Liver (tissue), 9 donors: ENCODE results near the gene ELL. TPM values are rescaled to one million over a fixed set of nuclear protein-coding genes. Genes with fewer than 3 reads are reported as not detected.

ENCODE experiments used
- DNase-seq: peaks from one replicate; pipeline ENCODE4 v3.0.0-alpha.2; 2017; ENCODE audit warnings: low spot score
- H3K27ac ChIP-seq, 2 donors: one replicate each; pipeline ENCODE4 v1.7.0; 2013; ENCODE audit warnings: inconsistent platforms in 2 of 2, low read length in 2 of 2, control low read depth in 1 of 2, low read depth in 1 of 2, mild to moderate bottlenecking in 1 of 2
- H3K27me3 ChIP-seq, 4 donors: one replicate each; pipeline versions ENCODE4 v1.6.1 to v1.7.0; 2013; ENCODE audit warnings: low read length in 3 of 4, inconsistent platforms in 1 of 4, mild to moderate bottlenecking in 1 of 4, moderate library complexity in 1 of 4; ENCODE audit not compliant: control insufficient read depth in 4 of 4, insufficient read depth in 4 of 4
- H3K36me3 ChIP-seq, 4 donors: one replicate each; pipeline versions ENCODE4 v1.6.1 to v1.7.0; 2013; ENCODE audit warnings: low read length in 3 of 4, mild to moderate bottlenecking in 3 of 4, low read depth in 1 of 4, moderate library complexity in 1 of 4; ENCODE audit not compliant: control insufficient read depth in 4 of 4, insufficient read depth in 3 of 4
- H3K4me1 ChIP-seq, 4 donors: one replicate each; pipeline versions ENCODE4 v1.6.1 to v1.7.0; 2013; ENCODE audit warnings: low read length in 3 of 4, mild to moderate bottlenecking in 3 of 4, moderate library complexity in 1 of 4; ENCODE audit not compliant: control insufficient read depth in 4 of 4, insufficient read depth in 4 of 4
- H3K4me3 ChIP-seq, 3 donors: one replicate each; pipeline versions ENCODE4 v1.6.1 to v1.7.0; 2013; ENCODE audit warnings: low read length in 3 of 3, control low read depth in 1 of 3, low read depth in 1 of 3, mild to moderate bottlenecking in 1 of 3
- H3K9ac ChIP-seq, 2 donors: one replicate each; pipeline ENCODE4 v1.7.0; 2013; ENCODE audit warnings: low read length in 2 of 2, mild to moderate bottlenecking in 2 of 2, moderate library complexity in 2 of 2, control low read depth in 1 of 2, low read depth in 1 of 2
- H3K9me3 ChIP-seq, 4 donors: one replicate each; pipeline versions ENCODE4 v1.6.1 to v1.7.0; 2013; ENCODE audit warnings: low read length in 3 of 4; ENCODE audit not compliant: control insufficient read depth in 4 of 4
- EGR1 ChIP-seq, 2 donors: IDR thresholded peaks; 2 replicates each; pipeline ENCODE4 v1.6.1; 2016 to 2018; ENCODE audit warnings: antibody characterized with exemption in 2 of 2, low read depth in 2 of 2
- GABPA ChIP-seq, 2 donors: IDR thresholded peaks in 1 of 2; conservative IDR thresholded peaks in 1 of 2; 2 replicates each; pipeline ENCODE4 v1.6.1; 2016; ENCODE audit warnings: antibody characterized with exemption in 2 of 2, mild to moderate bottlenecking in 1 of 2, moderate library complexity in 1 of 2
- HNF4A ChIP-seq, 2 donors: conservative IDR thresholded peaks; 2 replicates each; pipeline ENCODE4 v1.6.1; 2016; ENCODE audit warnings: antibody characterized with exemption in 2 of 2, mild to moderate bottlenecking in 2 of 2
- HNF4G ChIP-seq: IDR thresholded peaks from 2 replicates; pipeline ENCODE4 v1.6.1; 2016; ENCODE audit warnings: antibody characterized with exemption
- JUND ChIP-seq, 2 donors: IDR thresholded peaks; 2 replicates each; pipeline ENCODE4 v1.6.1; 2016; ENCODE audit warnings: antibody characterized with exemption in 2 of 2
- MAX ChIP-seq: IDR thresholded peaks from 2 replicates; pipeline ENCODE4 v1.6.1; 2016; ENCODE audit warnings: antibody characterized with exemption
- NR2F2 ChIP-seq: IDR thresholded peaks from 2 replicates; pipeline ENCODE4 v1.6.1; 2016; ENCODE audit warnings: antibody characterized with exemption
- RAD21 ChIP-seq, 2 donors: IDR thresholded peaks; 2 replicates each; pipeline ENCODE4 v1.6.1; 2016; ENCODE audit warnings: antibody characterized with exemption in 2 of 2, mild to moderate bottlenecking in 2 of 2
- REST ChIP-seq: IDR thresholded peaks from 2 replicates; pipeline ENCODE4 v1.6.1; 2016; ENCODE audit warnings: antibody characterized with exemption, mild to moderate bottlenecking
- RXRA ChIP-seq, 2 donors: IDR thresholded peaks; 2 replicates each; pipeline ENCODE4 v1.6.1; 2017 to 2018; ENCODE audit warnings: antibody characterized with exemption in 2 of 2, mild to moderate bottlenecking in 1 of 2
- SP1 ChIP-seq: IDR thresholded peaks from 2 replicates; pipeline ENCODE4 v1.6.1; 2018; ENCODE audit warnings: antibody characterized with exemption, mild to moderate bottlenecking
- TAF1 ChIP-seq: conservative IDR thresholded peaks from 2 replicates; pipeline ENCODE4 v1.6.1; 2016; ENCODE audit warnings: antibody characterized with exemption, mild to moderate bottlenecking
- YY1 ChIP-seq: IDR thresholded peaks from 2 replicates; pipeline ENCODE4 v1.6.1; 2016; ENCODE audit warnings: antibody characterized with exemption, mild to moderate bottlenecking
- ZBTB33 ChIP-seq: IDR thresholded peaks from 2 replicates; pipeline ENCODE4 v1.6.1; 2016; ENCODE audit warnings: antibody characterized with exemption
- WGBS: extraction: QIAGEN DNeasy Blood & Tissue Kit; methylation state at CpG from one replicate; pipeline ENCODE4 v1.1.7; 2013; 5-methylcytosine and 5-hydroxymethylcytosine counted together
- polyA plus RNA-seq, 2 donors: library from polyadenylated mRNA; stranded (reverse) in 1 of 2; unstranded in 1 of 2; fragments of 200-250 nt in 1 of 2; fragments of >200 nt in 1 of 2; fragmentation: Nextera tagmentation in 1 of 2; extraction: Ambion mirVana in 1 of 2; gene quantifications; one replicate each; pipeline versions ENCODE4 v1.2.1 to v1.2.3, GENCODE V29; 2013 to 2015
- total RNA-seq, 2 donors: library from RNA; depleted of rRNA; stranded (reverse); fragments of >200 nt; gene quantifications; one replicate each; pipeline ENCODE4 v1.2.3, GENCODE V29; 2014
- TF ChIP-seq, protein P1 (sequence below): IDR thresholded peaks from 2 replicates; pipeline ENCODE4 v1.6.1; 2016; ENCODE audit warnings: antibody characterized with exemption
- TF ChIP-seq, protein P2 (sequence below): fragments of 150-350 bp; IDR thresholded peaks from 2 replicates; pipeline ENCODE4 v1.5.1; 2017; ENCODE audit warnings: improper control_type of control experiment, low read depth, low read length; ENCODE audit not compliant: missing input control
- donor health status: healthy.
- donor health status: healthy.
- donor health status: healthy.
- donor health status: healthy.
- donor health status: healthy.

The ELL gene
- total and polyA plus RNA-seq, 4 donors = 4.5 to 10.5 (median 6.6) TPM

DNA sequence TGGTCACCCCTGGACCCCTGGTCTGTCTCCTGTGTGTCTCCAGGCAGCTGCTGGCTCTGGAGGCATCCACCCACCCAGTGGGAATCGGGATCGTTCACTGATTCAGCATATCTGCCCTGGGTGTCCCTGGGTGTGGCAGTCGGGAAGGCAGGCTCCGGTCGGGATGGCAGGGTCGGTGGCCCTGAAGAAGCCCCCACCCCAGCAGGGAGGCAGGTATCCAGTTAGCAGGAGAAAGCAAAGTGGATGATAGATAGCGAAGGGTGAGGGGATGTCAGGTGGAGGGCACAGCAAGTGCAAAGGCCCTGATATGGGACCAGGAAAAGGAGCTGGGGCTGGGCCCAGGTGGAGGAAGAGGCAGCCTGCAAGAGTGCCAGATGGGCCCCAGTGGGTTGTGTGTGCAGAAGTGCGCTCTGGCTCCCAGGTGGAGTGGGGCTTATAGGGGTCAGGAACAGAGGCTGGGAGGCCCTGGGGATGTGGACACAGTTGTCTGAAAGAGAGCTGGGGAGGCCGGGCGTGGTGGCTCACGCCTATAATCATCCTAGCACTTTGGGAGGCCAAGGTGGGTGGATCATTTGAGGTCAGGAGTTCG lies 100.4 kb downstream of the ELL start:
- Histone ChIP-seq H3K4me3 (no peak overlapping the region), H3K9ac (no peak overlapping the region), H3K4me1 (peaks cover 3 to 26% (median 15%) of the 10 kb centered on the region in 4 donors), H3K36me3 (no peaks in the 10 kb centered on the region), H3K9me3 (no peaks in the 10 kb centered on the region), H3K27me3 (no peaks in the 10 kb centered on the region), H3K27ac (no peak overlapping the region)
- 80% methylated on average over 12 of the region's 12 CpGs for WGBS
- TF ChIP-seq JUND (IDR thresholded peaks at IDR 0.05) = no peak
- TF ChIP-seq RAD21 (IDR thresholded peaks at IDR 0.05) = no peak
- no peak for TF ChIP-seq MAX
- TF ChIP-seq EGR1 (IDR thresholded peaks at IDR 0.05; ENCODE audit: low read depth in 2 of 2) = no peak
- TF ChIP-seq SP1 = no peak
- TF ChIP-seq, protein P1, sequence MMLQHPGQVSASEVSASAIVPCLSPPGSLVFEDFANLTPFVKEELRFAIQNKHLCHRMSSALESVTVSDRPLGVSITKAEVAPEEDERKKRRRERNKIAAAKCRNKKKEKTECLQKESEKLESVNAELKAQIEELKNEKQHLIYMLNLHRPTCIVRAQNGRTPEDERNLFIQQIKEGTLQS = no peak
- TF ChIP-seq TAF1 = no peak
- no peak for DNase-seq

GRCh38 chr19:18420930-18421329 lies 100.9 kb downstream of the ELL start:
- WGBS = 70% methylated on average over 2 of the region's 2 CpGs
- H3K9me3 ChIP-seq = no peaks in the 10 kb centered on the region
- no peak overlapping the region for H3K4me3 ChIP-seq
- no peak for DNase-seq
- H3K27me3 ChIP-seq = no peaks in the 10 kb centered on the region
- no peak for TF ChIP-seq NR2F2
- TF ChIP-seq, protein P2, sequence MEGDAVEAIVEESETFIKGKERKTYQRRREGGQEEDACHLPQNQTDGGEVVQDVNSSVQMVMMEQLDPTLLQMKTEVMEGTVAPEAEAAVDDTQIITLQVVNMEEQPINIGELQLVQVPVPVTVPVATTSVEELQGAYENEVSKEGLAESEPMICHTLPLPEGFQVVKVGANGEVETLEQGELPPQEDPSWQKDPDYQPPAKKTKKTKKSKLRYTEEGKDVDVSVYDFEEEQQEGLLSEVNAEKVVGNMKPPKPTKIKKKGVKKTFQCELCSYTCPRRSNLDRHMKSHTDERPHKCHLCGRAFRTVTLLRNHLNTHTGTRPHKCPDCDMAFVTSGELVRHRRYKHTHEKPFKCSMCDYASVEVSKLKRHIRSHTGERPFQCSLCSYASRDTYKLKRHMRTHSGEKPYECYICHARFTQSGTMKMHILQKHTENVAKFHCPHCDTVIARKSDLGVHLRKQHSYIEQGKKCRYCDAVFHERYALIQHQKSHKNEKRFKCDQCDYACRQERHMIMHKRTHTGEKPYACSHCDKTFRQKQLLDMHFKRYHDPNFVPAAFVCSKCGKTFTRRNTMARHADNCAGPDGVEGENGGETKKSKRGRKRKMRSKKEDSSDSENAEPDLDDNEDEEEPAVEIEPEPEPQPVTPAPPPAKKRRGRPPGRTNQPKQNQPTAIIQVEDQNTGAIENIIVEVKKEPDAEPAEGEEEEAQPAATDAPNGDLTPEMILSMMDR = no peak
- H3K9ac ChIP-seq = no peak overlapping the region
- peak overlapping the region in 1 of 2 donors; percentile 94 for H3K27ac ChIP-seq
- no peaks in the 10 kb centered on the region for H3K36me3 ChIP-seq
- peaks cover 3 to 31% (median 17%) of the 10 kb centered on the region in 4 donors for H3K4me1 ChIP-seq

DNA sequence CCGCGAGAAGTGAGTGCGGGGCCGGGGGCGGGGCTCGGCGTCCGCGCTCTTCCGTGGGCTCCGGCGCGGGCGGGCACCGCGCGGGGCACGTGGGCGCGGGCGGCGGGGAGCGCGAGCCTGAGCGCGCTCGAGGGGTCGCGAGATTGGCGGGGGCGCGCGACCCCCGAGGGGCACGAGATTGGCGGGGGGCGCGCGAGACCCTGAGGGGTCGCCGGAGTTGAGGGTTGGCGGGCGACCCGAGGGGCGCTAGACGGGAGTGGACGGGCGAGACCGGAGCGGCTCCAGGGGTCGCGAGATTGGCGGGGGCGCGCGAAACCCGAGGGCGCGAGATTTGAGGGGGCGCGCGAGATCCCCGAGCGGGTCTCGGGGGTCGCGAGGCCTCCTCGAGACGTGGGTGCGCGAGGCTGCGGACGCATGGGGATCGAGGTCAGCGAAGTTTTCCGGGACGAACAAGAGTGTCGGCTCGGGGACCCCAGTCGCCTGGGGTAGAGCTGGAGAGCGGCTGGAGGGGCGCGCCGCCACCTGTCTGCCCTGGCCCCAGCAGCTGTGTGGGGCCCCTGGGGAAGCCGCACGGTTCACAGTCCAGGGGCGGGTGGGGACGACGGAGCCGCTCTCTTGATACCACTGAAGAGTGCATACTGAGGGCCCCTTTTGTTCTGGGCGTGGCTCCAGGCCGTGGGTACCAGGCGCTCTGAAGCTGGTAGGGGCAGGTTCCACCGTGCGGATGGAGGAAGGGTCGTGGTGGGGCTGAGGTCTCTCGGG lies 102.0 kb downstream of the ELL start:
- no peaks in the 10 kb centered on the region for H3K27me3 ChIP-seq
- peak overlapping the region; percentile 32 to 94 for H3K27ac ChIP-seq
- H3K9ac ChIP-seq = no peak overlapping the region
- H3K4me3 ChIP-seq = peak overlapping the region; percentile 41 to 80 (median 72)
- TF ChIP-seq SP1 (no peak), RAD21 (IDR thresholded peaks at IDR 0.05) (no peak), REST (no peak), GABPA (IDR thresholded peaks at IDR 0.05 in 1 of 2, conservative IDR thresholded peaks at IDR 0.05 in 1 of 2) (no peak), NR2F2 (no peak), ZBTB33 (no peak), RXRA (IDR thresholded peaks at IDR 0.05) (no peak), HNF4A (conservative IDR thresholded peaks at IDR 0.05) (no peak), HNF4G (no peak), YY1 (no peak), JUND (IDR thresholded peaks at IDR 0.05) (no peak)
- H3K4me1 ChIP-seq = peaks cover 3 to 40% (median 21%) of the 10 kb centered on the region in 4 donors
- H3K36me3 ChIP-seq = no peaks in the 10 kb centered on the region
- 12% methylated on average over 97 of the region's 97 CpGs for WGBS
- DNase-seq = peak; percentile 59
- H3K9me3 ChIP-seq = no peaks in the 10 kb centered on the region
